ENCODE measurements around the gene PER1. TPM values are rescaled to one million over a fixed set of nuclear protein-coding genes. Genes with fewer than 3 reads are reported as not detected.

PER1 gene
- total and polyA plus RNA-seq, 2 of the 13 experiments (the other 11 are each of a cell fraction or from before 2014, with no cell fraction given), result 2.6 to 3.6 TPM

- no peak; the same call in 1 of the 2 replicates for TF ChIP-seq ATF6 (CRISPR knock-in tag; conservative IDR thresholded peaks at IDR 0.05)
- TF ChIP-seq GATAD1 (CRISPR knock-in tag; IDR thresholded peaks at IDR 0.05), result no peak
- no peak for TF ChIP-seq ZNF274 (CRISPR knock-in tag; IDR thresholded peaks at IDR 0.05)
- 0 out of 2 replicates have a peak, but pooled peaks have one; percentile 71 for TF ChIP-seq ZNF232 (CRISPR knock-in tag; IDR thresholded peaks at IDR 0.05; ENCODE audit: borderline replicate concordance)
- TF ChIP-seq ASH2L (IDR thresholded peaks at IDR 0.05; ENCODE audit: insufficient read length, low read depth, low read length), result peak; percentile 17
- no peak; the same call in 1 of the 2 replicates for TF ChIP-seq TMF1 (CRISPR knock-in tag; IDR thresholded peaks at IDR 0.05; ENCODE audit: low read depth)
- TF ChIP-seq TBL1XR1 (IDR thresholded peaks at IDR 0.05; ENCODE audit: borderline replicate concordance, low read length, partially characterized antibody), result peak; percentile 23
- TF ChIP-seq EP300 (IDR thresholded peaks at IDR 0.05; ENCODE audit: low read depth in 2 of 2, low read length in 2 of 2), result no peak
- TF ChIP-seq EP300 (CRISPR knock-in tag; IDR thresholded peaks at IDR 0.05; ENCODE audit: borderline replicate concordance), result no peak
- TF ChIP-seq ZNF383 (CRISPR knock-in tag; IDR thresholded peaks at IDR 0.05; ENCODE audit: borderline replicate concordance), result no peak
- TF ChIP-seq MYNN (CRISPR knock-in tag; IDR thresholded peaks at IDR 0.05; ENCODE audit: low read depth), result 0 out of 2 replicates have a peak, but pooled peaks have one; percentile 58
- no peak for TF ChIP-seq ARNT2 (CRISPR knock-in tag; IDR thresholded peaks at IDR 0.05; ENCODE audit: low read depth)
- TF ChIP-seq ZNF282 (IDR thresholded peaks at IDR 0.05; ENCODE audit: partially characterized antibody), result no peak
- TF ChIP-seq CC2D1A (CRISPR knock-in tag; IDR thresholded peaks at IDR 0.05), result no peak
- no peak; the same call in none of the 2 replicates for TF ChIP-seq ZNF687 (CRISPR knock-in tag; IDR thresholded peaks at IDR 0.05)
- TF ChIP-seq SKI (IDR thresholded peaks at IDR 0.05; ENCODE audit: partially characterized antibody), result peak; percentile 16
- peak; percentile 35; the same call in 1 of the 2 replicates for TF ChIP-seq ZFY (CRISPR knock-in tag; IDR thresholded peaks at IDR 0.05)
- TF ChIP-seq ATF4 (CRISPR knock-in tag; IDR thresholded peaks at IDR 0.05), result 0 out of 4 replicates have a peak, but pooled peaks of 1 of the 2 experiments have one; percentile 52
- TF ChIP-seq SATB2 (CRISPR knock-in tag; IDR thresholded peaks at IDR 0.05), result peak; percentile 73; the same call in 1 of the 2 replicates
- TF ChIP-seq ZKSCAN1 (IDR thresholded peaks at IDR 0.05; ENCODE audit: low read length), result no peak; the same call in 1 of the 2 replicates
- TF ChIP-seq ZSCAN31 (CRISPR knock-in tag; IDR thresholded peaks at IDR 0.05; ENCODE audit: low read depth), result no peak
Measured at GRCh38 chr17:8186787-8187516, 34.7 kb upstream of the PER1 start (continued).

All from HepG2 (cell line).